ENCODE data around the gene PRPSAP1. TPM values are rescaled to one million over a fixed set of nuclear protein-coding genes. Genes with fewer than 3 reads are reported as not detected.

Gene PRPSAP1
- total RNA-seq, 3 donors from 2014 or later = 45.3 to 63.0 (median 61.4) TPM

- intact Hi-C loops (cut with DNase I, micrococcal nuclease) = no loop called here
- DNase-seq = no peak
Observed at GRCh38 chr17:76390003-76390421, 36.3 kb upstream of the PRPSAP1 start.

GRCh38 chr17:76388966-76389888 lies 35.5 kb upstream of the PRPSAP1 start:
- ATAC-seq (no peak), DNase-seq (no peak)
- intact Hi-C loops (cut with DNase I, micrococcal nuclease) = no loop called here
- peaks cover 19% of the 10 kb centered on the region for H3K4me1 ChIP-seq (ENCODE audit: low read depth)
- no peaks in the 10 kb centered on the region for H3K36me3 ChIP-seq (ENCODE audit: low read depth)
- H3K4me3 ChIP-seq = no peak overlapping the region
- TF ChIP-seq CTCF (IDR thresholded peaks at IDR 0.05) = no peak
- H3K9me3 ChIP-seq = no peaks in the 10 kb centered on the region

More at GRCh38 chr17:76390003-76390421, 36.3 kb upstream of the PRPSAP1 start:
- ATAC-seq = no peak
- no peaks in the 10 kb centered on the region for H3K36me3 ChIP-seq (ENCODE audit: low read depth)
- no peak for TF ChIP-seq CTCF (IDR thresholded peaks at IDR 0.05)
- H3K9me3 ChIP-seq = no peaks in the 10 kb centered on the region
- H3K4me1 ChIP-seq (ENCODE audit: low read depth) = peaks cover 13% of the 10 kb centered on the region
- H3K4me3 ChIP-seq = no peak overlapping the region

GRCh38 chr17:76386966-76387765 lies 33.5 kb upstream of the PRPSAP1 start:
- Histone ChIP-seq H3K9me3 (no peaks in the 10 kb centered on the region), H3K4me3 (no peak overlapping the region), H3K36me3 (ENCODE audit: low read depth) (no peaks in the 10 kb centered on the region), H3K4me1 (ENCODE audit: low read depth) (peaks cover 28% of the 10 kb centered on the region)
- intact Hi-C loops (cut with DNase I, micrococcal nuclease) = no loop called here
- no peak for TF ChIP-seq CTCF (IDR thresholded peaks at IDR 0.05)
- no peak for ATAC-seq
- DNase-seq = no peak

GRCh38 chr17:76385892-76386786 lies 32.4 kb upstream of the PRPSAP1 start:
- Histone ChIP-seq H3K4me3 (no peak overlapping the region), H3K4me1 (ENCODE audit: low read depth) (peaks cover 28% of the 10 kb centered on the region), H3K9me3 (no peaks in the 10 kb centered on the region), H3K36me3 (ENCODE audit: low read depth) (no peaks in the 10 kb centered on the region)
- ATAC-seq = peak; percentile 62
- peak; percentile 83 to 92 (median 89) for DNase-seq
- peak; percentile 73 for TF ChIP-seq CTCF (IDR thresholded peaks at IDR 0.05)
- intact Hi-C loops (cut with DNase I, micrococcal nuclease) = no loop called here
